Endodermal cell (in vitro differentiated cells): Measurements from ENCODE around the gene BCL11A. TPM values are rescaled to one million over a fixed set of nuclear protein-coding genes. Genes with fewer than 3 reads are reported as not detected.

Experiments
- DNase-seq: peaks from one replicate; pipeline ENCODE4 v3.0.0-alpha.2; 2017
- H3K27ac ChIP-seq: 2 replicates; pipeline ENCODE4 v1.5.1; 2013; ENCODE audit warnings: mild to moderate bottlenecking, low read depth, low read length, moderate library complexity
- H3K27me3 ChIP-seq: 2 replicates; pipeline ENCODE4 v1.6.1; 2013; ENCODE audit warnings: mild to moderate bottlenecking, low read length, moderate library complexity; ENCODE audit not compliant: insufficient read depth, control insufficient read depth, poor library complexity, severe bottlenecking
- H3K36me3 ChIP-seq: 2 replicates; pipeline ENCODE4 v1.7.0; 2013; ENCODE audit warnings: mild to moderate bottlenecking, low read length, moderate library complexity; ENCODE audit not compliant: control insufficient read depth, insufficient read depth
- H3K4me1 ChIP-seq: one replicate; pipeline ENCODE4 v1.7.0; 2013; ENCODE audit warnings: low read length; ENCODE audit not compliant: control insufficient read depth, insufficient read depth
- H3K4me3 ChIP-seq: 2 replicates; pipeline ENCODE4 v1.5.1; 2013; ENCODE audit warnings: mild to moderate bottlenecking, low read length, moderate library complexity
- H3K9ac ChIP-seq: 2 replicates; pipeline ENCODE4 v1.6.1; 2013; ENCODE audit warnings: mild to moderate bottlenecking, low read length, moderate library complexity; ENCODE audit not compliant: poor library complexity, severe bottlenecking; ENCODE audit errors: extremely low read depth
- H3K9me3 ChIP-seq: 2 replicates; pipeline ENCODE4 v1.6.1; 2013; ENCODE audit warnings: mild to moderate bottlenecking, low read length, moderate library complexity; ENCODE audit not compliant: control insufficient read depth
- H3K27ac Mint-ChIP-seq: 2 replicates; pipeline ENCODE4 v1.8.0; 2020; ENCODE audit warnings: mixed read lengths
- H3K27me3 Mint-ChIP-seq: 2 replicates; pipeline ENCODE4 v1.8.0; 2021; ENCODE audit warnings: mild to moderate bottlenecking, mixed read lengths; ENCODE audit not compliant: insufficient read depth
- H3K36me3 Mint-ChIP-seq: 2 replicates; pipeline ENCODE4 v1.8.0; 2020; ENCODE audit warnings: low read depth, mixed read lengths
- H3K4me1 Mint-ChIP-seq: 2 replicates; pipeline ENCODE4 v1.8.0; 2020; ENCODE audit warnings: mixed read lengths
- H3K4me3 Mint-ChIP-seq: 2 replicates; pipeline ENCODE4 v1.8.0; 2020; ENCODE audit warnings: mild to moderate bottlenecking, moderate library complexity, mixed read lengths
- H3K9me3 Mint-ChIP-seq: 2 replicates; pipeline ENCODE4 v1.8.0; 2020; ENCODE audit warnings: mild to moderate bottlenecking, mixed read lengths
- CTCF ChIP-seq: fragments of 200-600 bp; sonication (generic); conservative IDR thresholded peaks from 2 replicates; pipeline ENCODE4 v1.5.0; 2021; ENCODE audit warnings: antibody characterized with exemption, mild to moderate bottlenecking
- WGBS, 2 experiments: methylation state at CpG; one replicate each; pipeline versions ENCODE4 v1.1.5 to v1.1.7; 2013; ENCODE audit warnings: missing lambda C conversion rate in 2 of 2, mixed read lengths in 1 of 2; ENCODE audit not compliant: insufficient coverage in 1 of 2, insufficient read length in 1 of 2; 5-methylcytosine and 5-hydroxymethylcytosine counted together
- total RNA-seq, 2 donors: library from RNA; stranded (reverse); fragmentation: NEBNext Ultra II Directional in 1 of 2; extraction: Animal tissue kit (Norgen Biotek cat#: 25700) in 1 of 2; gene quantifications; 2 replicates in 1 of 2; 3 replicates in 1 of 2; pipeline ENCODE4 v1.2.1, GENCODE V29; 2021

Gene BCL11A
- total RNA-seq, 2 donors from 2014 or later = 14.7 to 16.3 TPM

- Histone ChIP-seq H3K4me1 (no peaks in the 10 kb centered on the region), H3K9me3 (no peaks in the 10 kb centered on the region), H3K9ac (no peak overlapping the region), H3K4me3 (no peak overlapping the region), H3K27me3 (no peaks in the 10 kb centered on the region), H3K36me3 (no peaks in the 10 kb centered on the region), H3K27ac (no peak overlapping the region)
- Mint-ChIP-seq H3K36me3 (no peaks in the 10 kb centered on the region), H3K9me3 (no peaks in the 10 kb centered on the region), H3K27ac (no peak overlapping the region), H3K27me3 (peaks cover 1% of the 10 kb centered on the region), H3K4me3 (no peak overlapping the region), H3K4me1 (no peaks in the 10 kb centered on the region)
- no peak for DNase-seq
- TF ChIP-seq CTCF = no peak
- WGBS, 2 experiments = 95 to 100% methylated on average over 1 of the region's 1 CpG
These were observed 63.0 kb downstream of the BCL11A start for GRCh38 chr2:60490441-60490840.

GRCh38 chr2:60489289-60489688 is 64.2 kb downstream of the BCL11A start:
- TF ChIP-seq CTCF = no peak
- DNase-seq = no peak
- WGBS, 2 experiments = 91 to 96% methylated on average over 4 of the region's 4 CpGs
- Mint-ChIP-seq H3K36me3 (no peaks in the 10 kb centered on the region), H3K27me3 (peaks cover 4% of the 10 kb centered on the region), H3K9me3 (no peaks in the 10 kb centered on the region), H3K4me3 (no peak overlapping the region), H3K4me1 (no peaks in the 10 kb centered on the region), H3K27ac (no peak overlapping the region)
- H3K9ac ChIP-seq = no peak overlapping the region
- H3K4me3 ChIP-seq = no peak overlapping the region
- H3K27me3 ChIP-seq = no peaks in the 10 kb centered on the region
- no peak overlapping the region for H3K27ac ChIP-seq
- no peaks in the 10 kb centered on the region for H3K36me3 ChIP-seq
- H3K4me1 ChIP-seq = no peaks in the 10 kb centered on the region
- H3K9me3 ChIP-seq = no peaks in the 10 kb centered on the region

GRCh38 chr2:60488291-60488690 is 65.2 kb downstream of the BCL11A start:
- H3K9me3 Mint-ChIP-seq = no peaks in the 10 kb centered on the region
- no peak overlapping the region for H3K4me3 Mint-ChIP-seq
- Histone ChIP-seq H3K9me3 (no peaks in the 10 kb centered on the region), H3K27ac (no peak overlapping the region), H3K4me1 (no peaks in the 10 kb centered on the region), H3K4me3 (no peak overlapping the region), H3K36me3 (no peaks in the 10 kb centered on the region), H3K27me3 (peaks cover 6% of the 10 kb centered on the region), H3K9ac (no peak overlapping the region)
- TF ChIP-seq CTCF = no peak
- H3K27me3 Mint-ChIP-seq = peaks cover 14% of the 10 kb centered on the region
- H3K36me3 Mint-ChIP-seq = no peaks in the 10 kb centered on the region
- no peak overlapping the region for H3K27ac Mint-ChIP-seq
- 89 to 100% methylated on average over 1 to 3 of the region's 3 CpGs for WGBS, 2 experiments
- H3K4me1 Mint-ChIP-seq = peaks cover 3% of the 10 kb centered on the region
- no peak for DNase-seq
